GM10266 (cell line): ENCODE results near the gene KDM4B.

ENCODE experiments used
- DNase-seq: peaks from one replicate; pipeline ENCODE4 v3.0.0; 2012; ENCODE audit errors: extremely low spot score
- TF ChIP-seq, protein P1 (sequence below): IDR thresholded peaks from 2 replicates; pipeline ENCODE4 v1.5.1; 2012; ENCODE audit warnings: mild to moderate bottlenecking, low read depth; ENCODE audit not compliant: control insufficient read depth, insufficient read depth; ENCODE audit errors: missing control alignments

Gene KDM4B

DNA sequence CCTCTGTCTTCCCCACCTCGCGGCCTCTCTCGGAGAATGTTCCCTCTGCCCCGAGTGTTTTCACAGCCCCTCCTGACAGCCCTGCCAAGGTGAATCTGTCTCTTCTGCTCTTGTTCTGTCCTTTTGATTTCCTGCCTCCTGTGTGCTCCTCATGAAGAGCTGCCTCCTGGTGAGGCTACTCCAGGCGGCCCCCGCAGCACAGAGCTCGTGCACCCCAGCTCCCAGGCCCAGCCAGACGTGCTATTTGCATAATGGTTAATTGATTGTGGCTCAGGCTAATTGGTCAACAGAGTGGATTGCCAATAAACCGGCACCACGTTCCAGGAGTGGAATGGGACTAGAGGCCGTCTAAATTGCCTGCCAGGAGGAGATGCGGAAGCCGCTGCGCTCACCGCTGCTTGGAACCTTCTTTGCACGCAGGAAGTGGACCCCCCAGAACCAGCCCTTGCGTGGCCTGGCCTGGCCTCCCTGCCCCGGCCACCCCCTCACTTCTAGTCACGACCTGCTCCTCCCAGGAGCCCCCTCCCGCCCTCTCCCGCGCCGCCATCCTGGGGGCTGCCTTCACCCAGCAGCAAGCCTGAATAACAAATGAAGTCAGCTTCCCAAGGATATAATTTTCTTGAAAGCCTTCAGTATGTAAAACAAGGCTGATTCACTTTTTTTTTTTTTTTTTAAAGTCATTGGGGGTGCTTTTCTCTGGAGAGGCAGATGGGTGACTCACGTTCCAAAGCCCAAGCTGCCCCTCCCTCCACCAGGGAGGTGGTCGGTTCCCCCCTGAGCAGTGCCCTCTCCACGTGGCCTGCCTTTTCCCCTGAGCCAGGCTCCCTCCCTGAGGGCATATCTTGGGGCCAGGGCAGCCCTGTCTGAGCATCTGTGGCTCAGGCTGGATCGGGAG is 144.0 kb downstream of the KDM4B start:
- DNase-seq: no peak
- TF ChIP-seq, protein P1, sequence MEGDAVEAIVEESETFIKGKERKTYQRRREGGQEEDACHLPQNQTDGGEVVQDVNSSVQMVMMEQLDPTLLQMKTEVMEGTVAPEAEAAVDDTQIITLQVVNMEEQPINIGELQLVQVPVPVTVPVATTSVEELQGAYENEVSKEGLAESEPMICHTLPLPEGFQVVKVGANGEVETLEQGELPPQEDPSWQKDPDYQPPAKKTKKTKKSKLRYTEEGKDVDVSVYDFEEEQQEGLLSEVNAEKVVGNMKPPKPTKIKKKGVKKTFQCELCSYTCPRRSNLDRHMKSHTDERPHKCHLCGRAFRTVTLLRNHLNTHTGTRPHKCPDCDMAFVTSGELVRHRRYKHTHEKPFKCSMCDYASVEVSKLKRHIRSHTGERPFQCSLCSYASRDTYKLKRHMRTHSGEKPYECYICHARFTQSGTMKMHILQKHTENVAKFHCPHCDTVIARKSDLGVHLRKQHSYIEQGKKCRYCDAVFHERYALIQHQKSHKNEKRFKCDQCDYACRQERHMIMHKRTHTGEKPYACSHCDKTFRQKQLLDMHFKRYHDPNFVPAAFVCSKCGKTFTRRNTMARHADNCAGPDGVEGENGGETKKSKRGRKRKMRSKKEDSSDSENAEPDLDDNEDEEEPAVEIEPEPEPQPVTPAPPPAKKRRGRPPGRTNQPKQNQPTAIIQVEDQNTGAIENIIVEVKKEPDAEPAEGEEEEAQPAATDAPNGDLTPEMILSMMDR: no peak

DNA sequence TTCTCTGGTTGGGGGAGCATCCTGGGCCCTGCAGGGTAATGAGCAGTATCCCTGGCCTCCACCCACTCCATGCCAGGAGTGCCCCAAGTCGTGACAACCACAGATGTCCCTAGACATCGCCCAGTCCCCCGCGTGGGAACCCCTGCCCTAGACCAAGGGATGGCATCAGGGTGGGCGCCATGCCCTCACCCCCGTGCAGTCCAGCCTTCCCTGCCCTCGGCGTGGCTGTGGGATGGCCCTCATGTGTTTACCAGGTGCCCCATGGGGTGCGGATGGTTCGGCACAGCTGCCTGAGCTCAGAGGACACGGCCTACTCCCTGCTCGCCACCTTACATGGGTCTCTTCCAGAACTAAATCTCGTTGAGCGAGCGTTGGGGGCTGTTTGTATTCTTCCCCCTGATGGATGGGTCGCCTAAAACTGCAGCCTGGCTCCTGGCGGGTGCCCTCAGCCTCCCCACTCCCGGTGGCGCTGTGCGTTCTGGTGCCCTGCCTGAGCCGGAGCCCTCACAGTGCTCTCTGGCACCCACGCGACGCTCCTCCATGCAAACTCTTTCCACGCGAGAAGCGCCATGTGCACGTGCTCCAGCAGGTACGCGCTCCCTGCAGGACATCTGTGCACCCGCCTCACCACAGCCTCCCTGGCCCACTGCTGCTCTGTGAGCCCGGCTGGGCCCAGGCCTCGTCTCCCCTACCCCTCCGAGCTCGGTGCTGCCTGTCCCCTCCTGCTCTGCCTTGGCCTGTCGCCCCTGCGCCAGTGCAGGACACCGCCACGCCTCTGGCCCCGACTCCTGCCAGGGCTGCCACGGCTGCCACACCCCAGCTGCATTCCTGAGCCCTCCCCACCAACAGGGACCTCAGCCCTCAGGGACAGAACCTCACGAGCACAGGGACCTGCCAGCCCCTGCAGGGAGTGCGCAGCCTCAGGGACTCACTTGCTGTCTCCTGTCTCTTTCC is 145.0 kb downstream of the KDM4B start:
- DNase-seq: no peak
- TF ChIP-seq, protein P1: no peak

DNA sequence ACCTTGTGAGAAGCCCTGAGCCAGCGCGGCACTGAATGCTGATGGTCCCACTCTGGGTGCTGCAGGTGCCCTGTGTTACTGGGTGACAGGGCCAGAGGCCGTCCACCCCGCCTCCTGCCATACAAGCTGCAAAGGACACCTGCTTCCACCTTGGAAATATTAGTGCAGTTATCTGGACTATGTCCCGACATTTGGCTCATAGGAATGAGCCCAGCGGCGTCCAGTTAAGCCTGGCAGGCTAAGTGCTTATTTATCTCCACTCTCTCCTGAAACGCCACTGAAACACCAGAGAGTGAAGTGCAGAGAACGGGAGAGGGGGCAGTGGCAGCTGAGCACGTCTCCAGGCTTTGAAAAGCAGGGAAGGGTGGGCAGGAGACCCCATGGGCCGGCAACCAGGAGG is 145.8 kb downstream of the KDM4B start:
- no peak for DNase-seq
- TF ChIP-seq, protein P1: no peak

DNA sequence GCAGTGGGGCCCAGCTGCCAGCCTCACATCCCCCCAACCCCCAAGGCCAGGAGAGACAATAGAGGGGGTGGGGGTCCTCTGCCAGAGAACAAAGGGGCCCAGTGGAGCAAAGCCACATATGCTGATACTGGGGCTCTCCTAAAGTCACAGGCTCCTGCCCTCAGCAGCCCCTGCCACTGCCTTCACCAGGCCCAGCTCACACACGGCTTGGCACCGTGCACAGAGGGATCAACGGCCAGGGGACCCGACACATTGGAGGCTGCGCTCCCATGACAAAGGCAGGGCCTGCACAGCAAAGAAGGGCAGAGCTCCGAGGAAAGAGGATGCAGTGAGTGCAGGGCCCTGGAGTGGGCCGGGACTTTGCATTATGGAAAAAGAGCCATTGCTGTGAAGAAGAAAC is 146.4 kb downstream of the KDM4B start:
- no peak for DNase-seq
- TF ChIP-seq, protein P1: no peak

DNA sequence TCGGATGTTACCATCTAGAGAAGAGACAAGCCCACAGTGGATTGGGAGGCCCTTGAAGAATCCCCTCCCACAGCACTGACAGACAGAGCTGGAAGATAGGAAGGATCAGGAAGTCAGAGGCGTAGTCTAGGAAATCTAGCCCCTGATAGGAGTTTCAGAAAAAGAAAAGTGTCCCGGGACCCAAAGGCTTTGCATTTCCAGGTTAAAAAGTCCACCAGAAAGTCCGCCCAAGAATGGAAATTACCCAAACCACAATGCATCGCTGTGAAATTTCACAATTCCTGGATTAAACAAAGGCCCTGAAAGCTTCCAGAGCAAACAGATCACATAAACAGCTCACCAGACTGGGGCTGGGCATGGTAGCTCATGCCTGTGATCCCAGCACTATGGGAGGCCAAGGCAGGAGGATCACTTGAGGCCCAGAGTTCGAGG is 146.9 kb downstream of the KDM4B start:
- DNase-seq: no peak

DNA sequence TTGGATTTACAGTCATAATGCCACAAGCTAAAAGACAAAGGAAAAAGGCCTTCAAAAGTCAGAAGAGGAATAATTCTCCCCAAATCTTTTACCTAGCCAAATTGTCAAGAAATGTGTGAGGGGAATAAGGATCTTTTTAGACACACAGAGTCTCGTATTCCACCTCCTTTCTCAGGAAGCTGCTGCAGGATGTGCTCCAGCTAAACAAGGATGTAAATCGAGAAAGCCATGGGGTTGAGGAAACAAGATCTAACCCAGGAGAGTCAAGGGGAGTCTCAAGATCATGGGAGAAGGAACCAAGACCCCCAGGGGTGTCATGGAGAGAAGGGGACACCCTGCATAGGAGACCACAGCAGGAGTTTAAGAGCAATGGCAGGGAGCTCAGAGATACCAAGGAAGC is 147.4 kb downstream of the KDM4B start:
- DNase-seq: no peak
- TF ChIP-seq, protein P1: no peak

More for the DNA sequence above, 146.9 kb downstream of the KDM4B start:
- TF ChIP-seq, protein P1: no peak
